Endothelial cell of umbilical vein (primary cell): ENCODE measurements around the gene ETS1. TPM values are rescaled to one million over a fixed set of nuclear protein-coding genes. Genes with fewer than 3 reads are reported as not detected.

Source experiments
- BruUV-seq: library from RNA; stranded (reverse); fragments of 400-500 nt; replicated peaks from 2 replicates; lab custom pipeline; 2021; lab: Mats Ljungman, UMichigan
- CTCF ChIA-PET: fragments of 300-600, 350-600 bp; sonication (Branson Sonifier 250); formaldehyde crosslinking; loops from one replicate; lab custom pipeline; 2021; ENCODE audit warnings: antibody characterized with exemption, inconsistent platforms; lab: Charles Lee
- POLR2A ChIA-PET: fragments of 300-600, 350-600 bp; sonication (Branson Sonifier 250); formaldehyde crosslinking; loops from one replicate; lab custom pipeline; 2021; ENCODE audit warnings: antibody characterized with exemption, inconsistent platforms; lab: Charles Lee
- DNase-seq: peaks from one replicate; pipeline ENCODE4 v3.0.0-alpha.2; 2011; ENCODE audit warnings: low read depth, low spot score
- FAIRE-seq: peaks from 2 replicates; lab custom pipeline; 2011; peaks lifted over from hg19 to GRCh38; lab: Jason Lieb, UNC
- H2AFZ ChIP-seq: 2 replicates; pipeline ENCODE4 v1.6.0; 2012; ENCODE audit warnings: low read depth, low read length, control low read depth, inconsistent platforms
- H3K27ac ChIP-seq: 2 replicates; pipeline ENCODE4 v1.5.1; 2011; ENCODE audit warnings: low read depth, mild to moderate bottlenecking, control low read depth, low read length, moderate library complexity; ENCODE audit not compliant: insufficient read depth
- H3K27me3 ChIP-seq, 2 experiments: 2 replicates each; pipeline versions ENCODE4 v1.6.0 to v1.6.1; 2011; ENCODE audit warnings: low read length in 2 of 2, mixed read lengths in 1 of 2; ENCODE audit not compliant: control insufficient read depth in 2 of 2, insufficient read depth in 2 of 2
- H3K36me3 ChIP-seq, 2 experiments: 2 replicates in 1 of 2; 3 replicates in 1 of 2; pipeline ENCODE4 v1.5.1; 2011; ENCODE audit warnings: low read length in 2 of 2, mild to moderate bottlenecking in 1 of 2, moderate library complexity in 1 of 2; ENCODE audit not compliant: control insufficient read depth in 2 of 2, insufficient read depth in 2 of 2; ENCODE audit errors: extremely low read depth in 1 of 2
- H3K4me1 ChIP-seq: 3 replicates; pipeline ENCODE4 v1.5.1; 2011; ENCODE audit warnings: mild to moderate bottlenecking, low read length; ENCODE audit not compliant: control insufficient read depth, insufficient read depth; ENCODE audit errors: extremely low read depth
- H3K4me2 ChIP-seq: 2 replicates; pipeline ENCODE4 v1.6.1; 2011; ENCODE audit warnings: low read length, control low read depth, mixed read lengths; ENCODE audit not compliant: insufficient read depth
- H3K4me3 ChIP-seq, 3 experiments: fragments of 200-600 bp in 1 of 3; sonication (generic), shearing (Covaris generic) in 1 of 3; replicated peaks in 1 of 3; 2 replicates each; pipeline ENCODE4 v1.5.1; 2011 to 2016; ENCODE audit warnings: control low read depth in 3 of 3, low read length in 3 of 3, mild to moderate bottlenecking in 2 of 3, inconsistent platforms in 1 of 3, low read depth in 1 of 3, moderate library complexity in 1 of 3; ENCODE audit not compliant: insufficient read depth in 1 of 3
- H3K79me2 ChIP-seq: 2 replicates; pipeline ENCODE4 v1.6.0; 2012; ENCODE audit warnings: low read length, inconsistent platforms; ENCODE audit not compliant: control insufficient read depth, insufficient read depth
- H3K9ac ChIP-seq: replicated peaks from 2 replicates; pipeline ENCODE3; 2011; ENCODE audit warnings: low read length, control low read depth; ENCODE audit not compliant: insufficient read depth; ENCODE audit errors: extremely low read depth
- H3K9me1 ChIP-seq: replicated peaks from 3 replicates; pipeline ENCODE4 v1.6.0; 2011; ENCODE audit warnings: mild to moderate bottlenecking, low read length; ENCODE audit not compliant: control insufficient read depth, insufficient read depth; ENCODE audit errors: extremely low read depth
- H3K9me3 ChIP-seq: replicated peaks from 2 replicates; pipeline ENCODE4 v1.5.1; 2012; ENCODE audit warnings: low read length, inconsistent platforms; ENCODE audit not compliant: control insufficient read depth, insufficient read depth
- H4K20me1 ChIP-seq: replicated peaks from 2 replicates; pipeline ENCODE3; 2011; ENCODE audit warnings: mild to moderate bottlenecking, low read length; ENCODE audit not compliant: control insufficient read depth, insufficient read depth; ENCODE audit errors: extremely low read depth
- EZH2 ChIP-seq: IDR thresholded peaks from 2 replicates; pipeline ENCODE4 v1.6.1; 2012; ENCODE audit warnings: borderline replicate concordance, low read depth, mild to moderate bottlenecking, moderate library complexity, low read length, inconsistent platforms; ENCODE audit not compliant: severe bottlenecking
- FOS ChIP-seq: IDR thresholded peaks from 2 replicates; pipeline ENCODE4 v1.6.1; 2011; ENCODE audit warnings: mild to moderate bottlenecking, low read length, moderate library complexity, borderline replicate concordance; ENCODE audit not compliant: insufficient read depth
- GATA2 ChIP-seq: IDR thresholded peaks from 2 replicates; pipeline ENCODE4 v1.7.0; 2011; ENCODE audit warnings: low read depth, mild to moderate bottlenecking, moderate library complexity, mixed read lengths, low read length; ENCODE audit not compliant: insufficient read length, insufficient read depth
- JUN ChIP-seq: IDR thresholded peaks from 2 replicates; pipeline ENCODE4 v1.6.1; 2011; ENCODE audit warnings: borderline replicate concordance, low read depth; ENCODE audit not compliant: insufficient read length, insufficient read depth
- MAX ChIP-seq: IDR thresholded peaks from 2 replicates; pipeline ENCODE4 v1.6.1; 2011; ENCODE audit not compliant: insufficient read depth, insufficient read length
- MYC ChIP-seq: IDR thresholded peaks from one replicate; pipeline ENCODE4 v1.6.1; 2011; ENCODE audit warnings: mild to moderate bottlenecking, low read depth, low read length
- POLR2A ChIP-seq: IDR thresholded peaks from 2 replicates; pipeline ENCODE4 v1.6.1; 2012; ENCODE audit warnings: low read depth, mild to moderate bottlenecking, control low read depth, low read length
- POLR2AphosphoS5 ChIP-seq: IDR thresholded peaks from 2 replicates; pipeline ENCODE4 v1.6.1; 2012; ENCODE audit warnings: low read depth, mild to moderate bottlenecking, control low read depth, low read length, moderate library complexity; ENCODE audit not compliant: insufficient read depth
- dilution Hi-C: fragments of 300-500 bp; cut with MboI; formaldehyde crosslinking; loops from one replicate; pipeline ENCODE4 v1.15.0; 2019; ENCODE audit warnings: low sequenced_read_pairs; ENCODE audit not compliant: extremely low pct_ligation_motif_present
- intact Hi-C: fragments of 100-400 bp; cut with micrococcal nuclease; formaldehyde crosslinking; loops from one replicate; pipeline ENCODE4 v1.10.0; 2022
- polyA plus RNA-seq, 4 experiments: library from polyadenylated mRNA; depleted of rRNA in 3 of 4; stranded (reverse) in 3 of 4; unstranded in 1 of 4; fragments of >200 nt; gene quantifications; 2 replicates each; pipeline versions ENCODE4 v1.2.1 to v1.2.3, GENCODE V29; 2011 to 2012; ENCODE audit warnings: missing spikeins in 1 of 4
- total RNA-seq: library from RNA; stranded (reverse); gene quantifications from 2 replicates; pipeline ENCODE4 v1.2.3, GENCODE V29; 2021
- TF ChIP-seq, protein P1 (sequence below), 2 donors: IDR thresholded peaks; 1 replicate in 1 of 2; 2 replicates in 1 of 2; pipeline ENCODE4 v1.5.1; 2011; ENCODE audit warnings: low read length in 2 of 2, mild to moderate bottlenecking in 2 of 2, moderate library complexity in 2 of 2, control low read depth in 1 of 2, inconsistent platforms in 1 of 2, low read depth in 1 of 2; ENCODE audit not compliant: insufficient read depth in 1 of 2; ENCODE audit errors: extremely low read depth in 1 of 2

The ETS1 gene
- total and polyA plus RNA-seq, 2 donors (not counting 3 experiments of a cell fraction or from before 2014, with no cell fraction given) = 34.2 to 115 TPM

GRCh38 chr11:128473636-128474035, 113.7 kb downstream of the ETS1 start:
- CTCF ChIA-PET = interaction anchor here (0.7 to 1.3 kb wide), 3 partner anchors 33 to 183 kb away, joined by 3 to 4 read pairs (median 3); no protein-coding TSS in a partner anchor
- no TSS peak for BruUV-seq
- no peaks in the 10 kb centered on the region for H4K20me1 ChIP-seq
- no peaks in the 10 kb centered on the region for H3K27me3 ChIP-seq
- intact Hi-C loops (loop anchor here (5.0 kb wide), 1 partner anchor 159 kb away; no protein-coding TSS in a partner anchor), dilution Hi-C loops (no loop called here)
- H3K9ac ChIP-seq = no peak overlapping the region
- DNase-seq = no peak
- peaks cover 39% of the 10 kb centered on the region for H3K79me2 ChIP-seq
- H2AFZ ChIP-seq = no peak overlapping the region
- no peak overlapping the region for H3K27ac ChIP-seq
- no peak overlapping the region for H3K4me2 ChIP-seq
- H3K9me1 ChIP-seq = no peaks in the 10 kb centered on the region
- no peaks in the 10 kb centered on the region for H3K9me3 ChIP-seq
- POLR2A ChIA-PET = no interaction called here
- peaks cover 8 to 20% of the 10 kb centered on the region in 2 experiments for H3K36me3 ChIP-seq
- TF ChIP-seq EZH2 = no peak
- TF ChIP-seq, protein P1, sequence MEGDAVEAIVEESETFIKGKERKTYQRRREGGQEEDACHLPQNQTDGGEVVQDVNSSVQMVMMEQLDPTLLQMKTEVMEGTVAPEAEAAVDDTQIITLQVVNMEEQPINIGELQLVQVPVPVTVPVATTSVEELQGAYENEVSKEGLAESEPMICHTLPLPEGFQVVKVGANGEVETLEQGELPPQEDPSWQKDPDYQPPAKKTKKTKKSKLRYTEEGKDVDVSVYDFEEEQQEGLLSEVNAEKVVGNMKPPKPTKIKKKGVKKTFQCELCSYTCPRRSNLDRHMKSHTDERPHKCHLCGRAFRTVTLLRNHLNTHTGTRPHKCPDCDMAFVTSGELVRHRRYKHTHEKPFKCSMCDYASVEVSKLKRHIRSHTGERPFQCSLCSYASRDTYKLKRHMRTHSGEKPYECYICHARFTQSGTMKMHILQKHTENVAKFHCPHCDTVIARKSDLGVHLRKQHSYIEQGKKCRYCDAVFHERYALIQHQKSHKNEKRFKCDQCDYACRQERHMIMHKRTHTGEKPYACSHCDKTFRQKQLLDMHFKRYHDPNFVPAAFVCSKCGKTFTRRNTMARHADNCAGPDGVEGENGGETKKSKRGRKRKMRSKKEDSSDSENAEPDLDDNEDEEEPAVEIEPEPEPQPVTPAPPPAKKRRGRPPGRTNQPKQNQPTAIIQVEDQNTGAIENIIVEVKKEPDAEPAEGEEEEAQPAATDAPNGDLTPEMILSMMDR (IDR thresholded peaks at IDR 0.05; ENCODE audit: extremely low read depth in 1 of 2, insufficient read depth in 1 of 2, low read depth in 1 of 2, low read length in 2 of 2) = no peak
- TF ChIP-seq JUN = no peak
- TF ChIP-seq POLR2A = no peak
- TF ChIP-seq FOS = no peak
- TF ChIP-seq MYC = no peak
- no peak for TF ChIP-seq POLR2AphosphoS5
- no peak for TF ChIP-seq MAX
- TF ChIP-seq GATA2 = no peak
- no peak for FAIRE-seq
- H3K4me1 ChIP-seq = peaks cover 25% of the 10 kb centered on the region
- no peak overlapping the region for H3K4me3 ChIP-seq
